SK-N-SH (cell line): Measurements from ENCODE around the gene TCP11L2. TPM values are rescaled to one million over a fixed set of nuclear protein-coding genes. Genes with fewer than 3 reads are reported as not detected.

Experiments
- CTCF ChIA-PET: fragments of 300-600, 350-600 bp; formaldehyde crosslinking; extraction: SDS; loops from one replicate; lab custom pipeline; 2021; lab: Yijun Ruan, JAX
- POLR2A ChIA-PET: fragments of 350-600 bp; sonication (Branson Sonifier 250); formaldehyde crosslinking; extraction: SDS; loops from one replicate; lab custom pipeline; 2020; ENCODE audit warnings: antibody characterized with exemption, inconsistent platforms; lab: Yijun Ruan, JAX
- DNase-seq: peaks from one replicate; pipeline ENCODE4 v3.0.0; 2012
- H2AFZ ChIP-seq: fragments of 200-600 bp; sonication (generic); 2 replicates; pipeline ENCODE4 v1.8.1; 2016; ENCODE audit warnings: antibody characterized with exemption, mild to moderate bottlenecking, low read depth
- H3F3A ChIP-seq: fragments of 200-600 bp; sonication (generic); replicated peaks from 2 replicates; pipeline ENCODE3; 2016; ENCODE audit warnings: antibody characterized with exemption, mild to moderate bottlenecking; ENCODE audit not compliant: insufficient read depth
- H3K27ac ChIP-seq, 2 experiments: fragments of 200-500 bp in 1 of 2; fragments of 200-600 bp in 1 of 2; sonication (Bioruptor generic) in 1 of 2; sonication (generic), shearing (Covaris generic) in 1 of 2; 2 replicates each; pipeline versions ENCODE4 v1.5.1 to v1.6.1; 2014 to 2016; ENCODE audit warnings: low read depth in 2 of 2, inconsistent platforms in 1 of 2, low read length in 1 of 2, mild to moderate bottlenecking in 1 of 2, mixed read lengths in 1 of 2
- H3K27me3 ChIP-seq: fragments of 200-600 bp; sonication (generic), shearing (Covaris generic); 2 replicates; pipeline ENCODE4 v1.6.1; 2016; ENCODE audit warnings: mixed run types; ENCODE audit not compliant: insufficient read depth
- H3K36me3 ChIP-seq, 2 experiments: fragments of 200-500 bp in 1 of 2; fragments of 200-600 bp in 1 of 2; sonication (Bioruptor generic) in 1 of 2; sonication (generic) in 1 of 2; replicated peaks in 1 of 2; 2 replicates each; pipeline versions ENCODE3 to v1.5.1; 2014 to 2016; ENCODE audit warnings: low read length in 1 of 2, mild to moderate bottlenecking in 1 of 2; ENCODE audit not compliant: insufficient read depth in 2 of 2, control insufficient read depth in 1 of 2
- H3K4me1 ChIP-seq, 2 experiments: fragments of 200-500 bp in 1 of 2; fragments of 200-600 bp in 1 of 2; sonication (Bioruptor generic) in 1 of 2; sonication (generic), shearing (Covaris generic) in 1 of 2; 2 replicates each; pipeline versions ENCODE4 v1.5.1 to v1.6.1; 2014 to 2016; ENCODE audit warnings: low read depth in 1 of 2, low read length in 1 of 2, mixed run types in 1 of 2; ENCODE audit not compliant: insufficient read depth in 2 of 2, control insufficient read depth in 1 of 2
- H3K4me2 ChIP-seq: fragments of 200-600 bp; sonication (generic), shearing (Covaris generic); 2 replicates; pipeline ENCODE4 v1.6.1; 2017; ENCODE audit warnings: mixed run types
- H3K4me3 ChIP-seq, 2 experiments: fragments of 200-500 bp in 1 of 2; fragments of 200-600 bp in 1 of 2; sonication (Bioruptor generic) in 1 of 2; sonication (generic), shearing (Covaris generic) in 1 of 2; 2 replicates each; pipeline versions ENCODE4 v1.5.1 to v1.8.1; 2014 to 2016; ENCODE audit warnings: low read depth in 2 of 2, inconsistent platforms in 1 of 2, low read length in 1 of 2, mild to moderate bottlenecking in 1 of 2, mixed read lengths in 1 of 2, moderate library complexity in 1 of 2
- H3K79me2 ChIP-seq: fragments of 200-600 bp; sonication (generic); 2 replicates; pipeline ENCODE4 v1.8.1; 2017; ENCODE audit warnings: mild to moderate bottlenecking; ENCODE audit not compliant: insufficient read depth
- H3K9ac ChIP-seq: fragments of 200-600 bp; sonication (generic); 2 replicates; pipeline ENCODE4 v1.6.1; 2017; ENCODE audit warnings: mixed run types
- H3K9me2 ChIP-seq: fragments of 200-600 bp; sonication (generic); 2 replicates; pipeline ENCODE4 v1.6.1; 2017; ENCODE audit warnings: mixed run types
- H3K9me3 ChIP-seq: fragments of 200-600 bp; sonication (generic); 2 replicates; pipeline ENCODE4 v1.6.1; 2017; ENCODE audit warnings: mixed run types, mild to moderate bottlenecking, moderate library complexity
- H4K20me1 ChIP-seq: fragments of 200-600 bp; sonication (generic); 2 replicates; pipeline ENCODE4 v1.6.1; 2017; ENCODE audit warnings: mild to moderate bottlenecking, mixed run types; ENCODE audit not compliant: insufficient read depth
- CHD2 ChIP-seq: fragments of 150-350 bp; IDR thresholded peaks from 2 replicates; pipeline ENCODE4 v1.6.1; 2018; ENCODE audit warnings: low read length; ENCODE audit not compliant: partially characterized antibody
- EZH2phosphoT487 ChIP-seq: fragments of 200-600 bp; sonication (generic); IDR thresholded peaks from 2 replicates; pipeline ENCODE4 v1.6.1; 2017; ENCODE audit warnings: low read depth, mixed run types, mild to moderate bottlenecking, antibody characterized with exemption, moderate library complexity, borderline replicate concordance
- FOXJ3 ChIP-seq: sonication (generic); formaldehyde crosslinking; IDR thresholded peaks from 2 replicates; pipeline ENCODE4 v1.5.1; 2020; ENCODE audit warnings: mild to moderate bottlenecking, missing genetic modification reagents
- FOXM1 ChIP-seq: IDR thresholded peaks from 2 replicates; pipeline ENCODE4 v1.4.0; 2012; ENCODE audit warnings: low read depth, mild to moderate bottlenecking
- GATA2 ChIP-seq: sonication (generic); formaldehyde crosslinking; IDR thresholded peaks from 2 replicates; pipeline ENCODE4 v1.5.0; 2020; ENCODE audit warnings: mild to moderate bottlenecking, missing genetic modification reagents
- MAX ChIP-seq: IDR thresholded peaks from 2 replicates; pipeline ENCODE4 v1.4.0; 2012; ENCODE audit warnings: low read depth
- MEF2A ChIP-seq: IDR thresholded peaks from 2 replicates; pipeline ENCODE4 v1.4.0; 2012; ENCODE audit warnings: low read depth, borderline replicate concordance
- NRF1 ChIP-seq: IDR thresholded peaks from 2 replicates; pipeline ENCODE4 v1.6.1; 2012; ENCODE audit warnings: low read depth, mild to moderate bottlenecking, low read length
- RAD21 ChIP-seq: IDR thresholded peaks from 2 replicates; pipeline ENCODE4 v1.6.1; 2012; ENCODE audit warnings: mild to moderate bottlenecking, low read length
- RFX5 ChIP-seq: IDR thresholded peaks from 2 replicates; pipeline ENCODE4 v1.6.1; 2012; ENCODE audit warnings: mild to moderate bottlenecking, improper control_type of control experiment, low read length
- RXRA ChIP-seq: IDR thresholded peaks from 2 replicates; pipeline ENCODE4 v1.4.0; 2012; ENCODE audit warnings: low read depth, mild to moderate bottlenecking, borderline replicate concordance
- SMC3 ChIP-seq: IDR thresholded peaks from 2 replicates; pipeline ENCODE4 v1.6.1; 2012; ENCODE audit warnings: low read depth, low read length, improper control_type of control experiment
- USF2 ChIP-seq: fragments of 150-350 bp; IDR thresholded peaks from 2 replicates; pipeline ENCODE4 v1.6.1; 2017; ENCODE audit warnings: antibody characterized with exemption, low read length, low read depth, borderline replicate concordance
- WGBS: methylation state at CpG from one replicate; pipeline ENCODE4 v1.1.6; 2017; ENCODE audit warnings: low lambda C conversion rate; 5-methylcytosine and 5-hydroxymethylcytosine counted together
- polyA plus RNA-seq, 3 experiments: library from polyadenylated mRNA; depleted of rRNA; stranded (reverse); fragments of >200 nt; gene quantifications; 2 replicates each; pipeline ENCODE4 v1.2.3, GENCODE V29; 2012
- TF ChIP-seq, protein P1 (sequence below): IDR thresholded peaks from 2 replicates; pipeline ENCODE4 v1.6.1; 2012; ENCODE audit warnings: mild to moderate bottlenecking, low read depth, low read length, moderate library complexity
- TF ChIP-seq, protein P2 (sequence below): IDR thresholded peaks from 2 replicates; pipeline ENCODE4 v1.4.0; 2012; ENCODE audit warnings: low read depth, borderline replicate concordance

TCP11L2 gene
- polyA plus RNA-seq, 1 of the 3 experiments (the other 2 are of a cell fraction) = 4.0 TPM

GRCh38 chr12:106305376-106305775 lies 2.8 kb downstream of the TCP11L2 start:
- Histone ChIP-seq H4K20me1 (no peaks in the 10 kb centered on the region), H3K4me2 (no peak overlapping the region), H3K27ac (no peak overlapping the region), H3K9ac (no peak overlapping the region), H3K36me3 (no peaks in the 10 kb centered on the region), H3K27me3 (no peaks in the 10 kb centered on the region), H3K4me3 (no peak overlapping the region), H3K79me2 (no peaks in the 10 kb centered on the region), H3K4me1 (peaks cover 16 to 24% of the 10 kb centered on the region in 2 experiments; a peak in 3 of 4 replicates), H2AFZ (no peak overlapping the region), H3K9me3 (no peaks in the 10 kb centered on the region), H3F3A (peaks cover 3% of the 10 kb centered on the region), H3K9me2 (no peaks in the 10 kb centered on the region)
- TF ChIP-seq MEF2A (no peak), NRF1 (no peak), EZH2phosphoT487 (no peak), RAD21 (no peak), RFX5 (no peak), USF2 (no peak), FOXJ3 (CRISPR knock-in tag) (no peak)
- TF ChIP-seq, protein P1, sequence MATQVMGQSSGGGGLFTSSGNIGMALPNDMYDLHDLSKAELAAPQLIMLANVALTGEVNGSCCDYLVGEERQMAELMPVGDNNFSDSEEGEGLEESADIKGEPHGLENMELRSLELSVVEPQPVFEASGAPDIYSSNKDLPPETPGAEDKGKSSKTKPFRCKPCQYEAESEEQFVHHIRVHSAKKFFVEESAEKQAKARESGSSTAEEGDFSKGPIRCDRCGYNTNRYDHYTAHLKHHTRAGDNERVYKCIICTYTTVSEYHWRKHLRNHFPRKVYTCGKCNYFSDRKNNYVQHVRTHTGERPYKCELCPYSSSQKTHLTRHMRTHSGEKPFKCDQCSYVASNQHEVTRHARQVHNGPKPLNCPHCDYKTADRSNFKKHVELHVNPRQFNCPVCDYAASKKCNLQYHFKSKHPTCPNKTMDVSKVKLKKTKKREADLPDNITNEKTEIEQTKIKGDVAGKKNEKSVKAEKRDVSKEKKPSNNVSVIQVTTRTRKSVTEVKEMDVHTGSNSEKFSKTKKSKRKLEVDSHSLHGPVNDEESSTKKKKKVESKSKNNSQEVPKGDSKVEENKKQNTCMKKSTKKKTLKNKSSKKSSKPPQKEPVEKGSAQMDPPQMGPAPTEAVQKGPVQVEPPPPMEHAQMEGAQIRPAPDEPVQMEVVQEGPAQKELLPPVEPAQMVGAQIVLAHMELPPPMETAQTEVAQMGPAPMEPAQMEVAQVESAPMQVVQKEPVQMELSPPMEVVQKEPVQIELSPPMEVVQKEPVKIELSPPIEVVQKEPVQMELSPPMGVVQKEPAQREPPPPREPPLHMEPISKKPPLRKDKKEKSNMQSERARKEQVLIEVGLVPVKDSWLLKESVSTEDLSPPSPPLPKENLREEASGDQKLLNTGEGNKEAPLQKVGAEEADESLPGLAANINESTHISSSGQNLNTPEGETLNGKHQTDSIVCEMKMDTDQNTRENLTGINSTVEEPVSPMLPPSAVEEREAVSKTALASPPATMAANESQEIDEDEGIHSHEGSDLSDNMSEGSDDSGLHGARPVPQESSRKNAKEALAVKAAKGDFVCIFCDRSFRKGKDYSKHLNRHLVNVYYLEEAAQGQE = no peak
- DNase-seq = no peak
- ChIA-PET POLR2A (no interaction called here), CTCF (interaction anchor here (1.0 to 4.2 kb wide), 4 partner anchors 10 to 79 kb away, joined by 3 to 20 read pairs (median 4); partner anchors contain the start of gene POLR3B)
- 84% methylated on average over 5 of the region's 5 CpGs for WGBS

GRCh38 chr12:106307181-106307580 lies 4.6 kb downstream of the TCP11L2 start:
- Histone ChIP-seq H3K4me2 (no peak overlapping the region), H3K27ac (no peak overlapping the region), H3K27me3 (no peaks in the 10 kb centered on the region), H3F3A (peaks cover 8% of the 10 kb centered on the region), H3K9me3 (no peaks in the 10 kb centered on the region), H3K9me2 (no peaks in the 10 kb centered on the region), H3K4me3 (no peak overlapping the region), H3K9ac (no peak overlapping the region), H3K79me2 (no peaks in the 10 kb centered on the region), H3K36me3 (no peaks in the 10 kb centered on the region), H3K4me1 (peaks cover 11 to 16% of the 10 kb centered on the region in 2 experiments; a peak in 3 of 4 replicates), H4K20me1 (no peaks in the 10 kb centered on the region), H2AFZ (no peak overlapping the region)
- 58% methylated on average over 1 of the region's 1 CpG for WGBS
- ChIA-PET POLR2A (no interaction called here), CTCF (interaction anchor here (1.0 kb wide), 1 partner anchor 25 kb away, joined by 3 read pairs; no protein-coding TSS in a partner anchor)
- DNase-seq = no peak
- TF ChIP-seq, protein P2, sequence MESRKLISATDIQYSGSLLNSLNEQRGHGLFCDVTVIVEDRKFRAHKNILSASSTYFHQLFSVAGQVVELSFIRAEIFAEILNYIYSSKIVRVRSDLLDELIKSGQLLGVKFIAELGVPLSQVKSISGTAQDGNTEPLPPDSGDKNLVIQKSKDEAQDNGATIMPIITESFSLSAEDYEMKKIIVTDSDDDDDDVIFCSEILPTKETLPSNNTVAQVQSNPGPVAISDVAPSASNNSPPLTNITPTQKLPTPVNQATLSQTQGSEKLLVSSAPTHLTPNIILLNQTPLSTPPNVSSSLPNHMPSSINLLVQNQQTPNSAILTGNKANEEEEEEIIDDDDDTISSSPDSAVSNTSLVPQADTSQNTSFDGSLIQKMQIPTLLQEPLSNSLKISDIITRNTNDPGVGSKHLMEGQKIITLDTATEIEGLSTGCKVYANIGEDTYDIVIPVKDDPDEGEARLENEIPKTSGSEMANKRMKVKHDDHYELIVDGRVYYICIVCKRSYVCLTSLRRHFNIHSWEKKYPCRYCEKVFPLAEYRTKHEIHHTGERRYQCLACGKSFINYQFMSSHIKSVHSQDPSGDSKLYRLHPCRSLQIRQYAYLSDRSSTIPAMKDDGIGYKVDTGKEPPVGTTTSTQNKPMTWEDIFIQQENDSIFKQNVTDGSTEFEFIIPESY = no peak
- TF ChIP-seq USF2 (no peak), RFX5 (no peak), SMC3 (no peak), CHD2 (no peak), FOXM1 (no peak), MAX (no peak), RXRA (no peak), GATA2 (CRISPR knock-in tag) (no peak)
- TF ChIP-seq, protein P1 = no peak
